Measurements from ENCODE around the gene ABHD16B.

- TF ChIP-seq EZH2phosphoT487 (IDR thresholded peaks at IDR 0.05; ENCODE audit: insufficient read depth, low read depth) = no peak
- no peak for TF ChIP-seq EZH2 (IDR thresholded peaks at IDR 0.05; ENCODE audit: insufficient read depth, poor library complexity, severe bottlenecking)
Measured at GRCh38 chr20:63882257-63883200, 21.2 kb downstream of the ABHD16B start.

Measured in GM23248 (cell line).